CD4-positive, alpha-beta T cell (primary cell): Measurements from ENCODE around the gene GPR143. TPM values are rescaled to one million over a fixed set of nuclear protein-coding genes. Genes with fewer than 3 reads are reported as not detected.

Experiments used
- ATAC-seq: fragments of 200-7000 bp; cut with Tn5 transposase; one replicate; pipeline ENCODE4 v1.10.0; 2022; ENCODE audit warnings: mild to moderate bottlenecking; ENCODE audit not compliant: poor library complexity
- CTCF ChIA-PET: fragments of 350-600 bp; sonication (Branson Sonifier 250); formaldehyde crosslinking; loops from one replicate; lab custom pipeline; 2021; ENCODE audit warnings: antibody characterized with exemption, inconsistent platforms; lab: Charles Lee
- POLR2A ChIA-PET: fragments of 350-600 bp; sonication (Branson Sonifier 250); formaldehyde crosslinking; loops from one replicate; lab custom pipeline; 2021; ENCODE audit warnings: antibody characterized with exemption, inconsistent platforms; lab: Charles Lee
- DNase-seq, 14 experiments: peaks; one replicate each; pipeline ENCODE4 v3.0.0-alpha.2; 2013 to 2020; ENCODE audit warnings: mixed read lengths in 2 of 14
- H3K27ac ChIP-seq, 2 donors: one replicate each; pipeline versions ENCODE4 v1.5.1 to v1.7.0; 2013; ENCODE audit warnings: low read length in 2 of 2, low read depth in 1 of 2, mild to moderate bottlenecking in 1 of 2
- H3K27me3 ChIP-seq, 2 experiments: 1 replicate in 1 of 2; 2 replicates in 1 of 2; pipeline versions ENCODE4 v1.6.1 to v1.7.0; 2013; ENCODE audit warnings: low read length in 2 of 2, control low read depth in 1 of 2, mild to moderate bottlenecking in 1 of 2, moderate library complexity in 1 of 2; ENCODE audit not compliant: insufficient read depth in 2 of 2, control insufficient read depth in 1 of 2
- H3K36me3 ChIP-seq: one replicate; pipeline ENCODE4 v1.6.1; 2013; ENCODE audit warnings: low read length, control low read depth; ENCODE audit not compliant: insufficient read depth
- H3K4me1 ChIP-seq: one replicate; pipeline ENCODE4 v1.6.1; 2013; ENCODE audit warnings: low read length, control low read depth; ENCODE audit not compliant: insufficient read depth
- H3K4me3 ChIP-seq: one replicate; pipeline ENCODE4 v1.5.1; 2013; ENCODE audit warnings: mild to moderate bottlenecking, low read length, moderate library complexity
- H3K9me3 ChIP-seq, 2 experiments: 1 replicate in 1 of 2; 2 replicates in 1 of 2; pipeline versions ENCODE4 v1.6.1 to v1.7.0; 2013; ENCODE audit warnings: low read length in 2 of 2, mild to moderate bottlenecking in 2 of 2, control low read depth in 1 of 2, moderate library complexity in 1 of 2; ENCODE audit not compliant: control insufficient read depth in 1 of 2, insufficient read depth in 1 of 2
- H3K27ac Mint-ChIP-seq: one replicate; pipeline ENCODE4 v1.8.0; 2020; ENCODE audit warnings: mixed read lengths
- H3K27me3 Mint-ChIP-seq: one replicate; pipeline ENCODE4 v1.8.0; 2021; ENCODE audit warnings: mixed read lengths
- H3K36me3 Mint-ChIP-seq: one replicate; pipeline ENCODE4 v1.8.0; 2021; ENCODE audit warnings: low read depth, mixed read lengths
- H3K4me1 Mint-ChIP-seq: one replicate; pipeline ENCODE4 v1.8.0; 2021; ENCODE audit warnings: low read depth, mixed read lengths
- H3K4me3 Mint-ChIP-seq: one replicate; pipeline ENCODE4 v1.8.0; 2020; ENCODE audit warnings: mild to moderate bottlenecking, mixed read lengths
- H3K9me3 Mint-ChIP-seq: one replicate; pipeline ENCODE4 v1.8.0; 2020; ENCODE audit warnings: mixed read lengths
- intact Hi-C, 2 experiments: fragments of 100-400 bp; cut with DNase I in 1 of 2; cut with micrococcal nuclease in 1 of 2; formaldehyde crosslinking; loops; one replicate each; pipeline versions ENCODE4 v1.15.1 to v1.9.0; 2023 to 2025; cut with DNase I, micrococcal nuclease
- total RNA-seq, 174 experiments: library from RNA in 2 of 174; stranded (reverse) in 2 of 174; gene quantifications; one replicate each; pipeline ENCODE4 v1.2.3 and lab custom pipeline; 2021 to 2026
- TF ChIP-seq, protein P1 (sequence below): fragments of 200-600 bp; IDR thresholded peaks from one replicate; pipeline ENCODE4 v1.8.0; 2022; ENCODE audit warnings: antibody characterized with exemption, mild to moderate bottlenecking

Gene GPR143
- total RNA-seq, 2 experiments from 2014 or later, result not detected

DNA sequence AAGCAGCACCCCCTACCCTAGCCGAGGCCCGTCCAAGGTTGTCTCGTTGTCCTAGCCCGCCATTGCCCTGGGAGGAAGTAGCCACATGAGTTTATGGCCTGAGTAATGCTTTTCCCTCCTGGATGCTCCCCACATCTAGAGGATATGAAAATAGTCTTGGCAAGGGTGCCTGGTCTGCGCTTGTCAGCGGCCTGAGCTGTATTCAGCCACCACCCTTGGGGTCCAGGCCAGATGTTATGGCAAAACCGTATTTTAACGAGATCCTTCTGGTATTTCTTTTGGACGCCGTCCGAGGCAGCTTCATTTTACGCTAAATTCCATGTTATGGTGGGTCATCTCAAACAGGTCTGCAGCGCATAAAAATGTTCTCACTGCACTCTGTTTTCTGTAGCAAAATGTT is 89.3 kb downstream of the GPR143 start:
- DNase-seq (no peak), ATAC-seq (no peak)
- ChIA-PET CTCF (no interaction called here), POLR2A (no interaction called here)
- H3K36me3 Mint-ChIP-seq, result peaks cover 50% of the 10 kb centered on the region
- H3K9me3 Mint-ChIP-seq, result no peaks in the 10 kb centered on the region
- TF ChIP-seq, protein P1, sequence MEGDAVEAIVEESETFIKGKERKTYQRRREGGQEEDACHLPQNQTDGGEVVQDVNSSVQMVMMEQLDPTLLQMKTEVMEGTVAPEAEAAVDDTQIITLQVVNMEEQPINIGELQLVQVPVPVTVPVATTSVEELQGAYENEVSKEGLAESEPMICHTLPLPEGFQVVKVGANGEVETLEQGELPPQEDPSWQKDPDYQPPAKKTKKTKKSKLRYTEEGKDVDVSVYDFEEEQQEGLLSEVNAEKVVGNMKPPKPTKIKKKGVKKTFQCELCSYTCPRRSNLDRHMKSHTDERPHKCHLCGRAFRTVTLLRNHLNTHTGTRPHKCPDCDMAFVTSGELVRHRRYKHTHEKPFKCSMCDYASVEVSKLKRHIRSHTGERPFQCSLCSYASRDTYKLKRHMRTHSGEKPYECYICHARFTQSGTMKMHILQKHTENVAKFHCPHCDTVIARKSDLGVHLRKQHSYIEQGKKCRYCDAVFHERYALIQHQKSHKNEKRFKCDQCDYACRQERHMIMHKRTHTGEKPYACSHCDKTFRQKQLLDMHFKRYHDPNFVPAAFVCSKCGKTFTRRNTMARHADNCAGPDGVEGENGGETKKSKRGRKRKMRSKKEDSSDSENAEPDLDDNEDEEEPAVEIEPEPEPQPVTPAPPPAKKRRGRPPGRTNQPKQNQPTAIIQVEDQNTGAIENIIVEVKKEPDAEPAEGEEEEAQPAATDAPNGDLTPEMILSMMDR, result no peak
- Histone ChIP-seq H3K4me3 (no peak overlapping the region), H3K27me3 (no peaks in the 10 kb centered on the region), H3K36me3 (peaks cover 9% of the 10 kb centered on the region), H3K9me3 (peaks cover 0 to 4% of the 10 kb centered on the region in 2 experiments), H3K27ac (no peak overlapping the region), H3K4me1 (no peaks in the 10 kb centered on the region)
- no peak overlapping the region for H3K27ac Mint-ChIP-seq
- no peak overlapping the region for H3K4me3 Mint-ChIP-seq
- H3K27me3 Mint-ChIP-seq, result no peaks in the 10 kb centered on the region
- H3K4me1 Mint-ChIP-seq, result peaks cover 22% of the 10 kb centered on the region
- intact Hi-C loops, result no loop called here

Other genes starting within 250 kb of the GPR143 start
- gene SHROOM2, start 20.6 kb upstream of the GPR143 start, total RNA-seq, result not detected
- gene CLDN34, start 201.5 kb upstream of the GPR143 start, total RNA-seq, result not detected